MM.1S (cell line): Measurements from ENCODE around the gene RYR2.

Source experiments
- EZH2 ChIP-seq: fragments of 300-600 bp; sonication (generic); optimal IDR thresholded peaks from 2 replicates; pipeline ENCODE3; 2017; ENCODE audit warnings: low read depth, mild to moderate bottlenecking, antibody characterized with exemption, low read length, mixed read lengths
- EZH2phosphoT487 ChIP-seq: fragments of 300-600 bp; sonication (generic); IDR thresholded peaks from 2 replicates; pipeline ENCODE4 v1.6.1; 2018; ENCODE audit warnings: antibody characterized with exemption, low read length
- TF ChIP-seq, protein P1 (sequence below): fragments of 300-600 bp; sonication (generic); IDR thresholded peaks from 2 replicates; pipeline ENCODE4 v1.5.1; 2016; ENCODE audit warnings: antibody characterized with exemption, low read length, mixed read lengths

- TF ChIP-seq, protein P1, sequence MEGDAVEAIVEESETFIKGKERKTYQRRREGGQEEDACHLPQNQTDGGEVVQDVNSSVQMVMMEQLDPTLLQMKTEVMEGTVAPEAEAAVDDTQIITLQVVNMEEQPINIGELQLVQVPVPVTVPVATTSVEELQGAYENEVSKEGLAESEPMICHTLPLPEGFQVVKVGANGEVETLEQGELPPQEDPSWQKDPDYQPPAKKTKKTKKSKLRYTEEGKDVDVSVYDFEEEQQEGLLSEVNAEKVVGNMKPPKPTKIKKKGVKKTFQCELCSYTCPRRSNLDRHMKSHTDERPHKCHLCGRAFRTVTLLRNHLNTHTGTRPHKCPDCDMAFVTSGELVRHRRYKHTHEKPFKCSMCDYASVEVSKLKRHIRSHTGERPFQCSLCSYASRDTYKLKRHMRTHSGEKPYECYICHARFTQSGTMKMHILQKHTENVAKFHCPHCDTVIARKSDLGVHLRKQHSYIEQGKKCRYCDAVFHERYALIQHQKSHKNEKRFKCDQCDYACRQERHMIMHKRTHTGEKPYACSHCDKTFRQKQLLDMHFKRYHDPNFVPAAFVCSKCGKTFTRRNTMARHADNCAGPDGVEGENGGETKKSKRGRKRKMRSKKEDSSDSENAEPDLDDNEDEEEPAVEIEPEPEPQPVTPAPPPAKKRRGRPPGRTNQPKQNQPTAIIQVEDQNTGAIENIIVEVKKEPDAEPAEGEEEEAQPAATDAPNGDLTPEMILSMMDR: no peak
- TF ChIP-seq EZH2phosphoT487: no peak
- TF ChIP-seq EZH2: no peak
Measured at GRCh38 chr1:237398751-237399150, 356.8 kb downstream of the RYR2 start.
